Measurements from ENCODE around the gene ZNF407. TPM values are rescaled to one million over a fixed set of nuclear protein-coding genes. Genes with fewer than 3 reads are reported as not detected.

The ZNF407 gene
- total and polyA plus RNA-seq, 2 of the 13 experiments (the other 11 are each of a cell fraction or from before 2014, with no cell fraction given): 2.3 to 8.7 TPM

- in situ Hi-C loops (cut with HindIII; ENCODE audit: extremely low pct_ligation_motif_present, low pct_unique_long_range_greater_than_20kb) (no loop called here), intact Hi-C loops (cut with micrococcal nuclease; ENCODE audit: unreplicated experiment) (no loop called here)
- H3K36me3 ChIP-seq (replicated peaks in 1 of 2; ENCODE audit: control insufficient read depth in 1 of 2, insufficient read depth in 2 of 2, low read length in 2 of 2): no peaks in the 10 kb centered on the region
- peak overlapping the region in 2 of 3 experiments; percentile 39 to 40; a peak in 2 of 6 replicates for H3K4me3 ChIP-seq (replicated peaks in 1 of 3; ENCODE audit: insufficient read depth in 1 of 3, low read depth in 2 of 3, low read length in 3 of 3)
- no peaks in the 10 kb centered on the region for H3K9me3 ChIP-seq (ENCODE audit: low read length)
- 24% methylated on average over 5 of the region's 5 CpGs for WGBS (ENCODE audit: low lambda C conversion rate)
- peak; percentile 21 for FAIRE-seq
- BruUV-seq (replicated peaks): no TSS peak
- CTCF ChIA-PET (ENCODE audit: low intra/inter-chr PET ratio, low total read pairs): no interaction called here
- peak overlapping the region; percentile 81 for H3K4me2 ChIP-seq (ENCODE audit: low read depth, low read length)
- peak; percentile 49 for DNase-seq (ENCODE audit: low spot score)
- no peaks in the 10 kb centered on the region for H3K27me3 ChIP-seq (ENCODE audit: control insufficient read depth in 1 of 2, insufficient read depth in 2 of 2, low read length in 2 of 2)
- POLR2A ChIA-PET: interaction anchor here (0.6 to 1.0 kb wide), 2 partner anchors 10 kb away, joined by 3 to 4 read pairs; no protein-coding TSS in a partner anchor
- peak overlapping the region; percentile 11; the same call in 1 of the 2 replicates for H3K9ac ChIP-seq (ENCODE audit: insufficient read depth, low read depth, low read length)
- no peaks in the 10 kb centered on the region for H3K79me2 ChIP-seq (ENCODE audit: insufficient read depth, low read length)
- peak; percentile 95 for ATAC-seq
- H3K27ac ChIP-seq (ENCODE audit: extremely low read length, insufficient read depth, low read length): peak overlapping the region; percentile 75
- no peak overlapping the region for H2AFZ ChIP-seq (ENCODE audit: low read length)
- peaks cover 51% of the 10 kb centered on the region for H3K4me1 ChIP-seq (ENCODE audit: insufficient read depth, low read length)
- H4K20me1 ChIP-seq (ENCODE audit: insufficient read depth, low read length): no peaks in the 10 kb centered on the region
- TF ChIP-seq NCOA2 (CRISPR knock-in tag; IDR thresholded peaks at IDR 0.05): peak; percentile 50; the same call in 1 of the 2 replicates
- TF ChIP-seq RERE (CRISPR knock-in tag; IDR thresholded peaks at IDR 0.05; ENCODE audit: low read depth): no peak
- TF ChIP-seq THRA (CRISPR knock-in tag; IDR thresholded peaks at IDR 0.05; ENCODE audit: borderline replicate concordance): peak; percentile 62; the same call in 1 of the 2 replicates
- TF ChIP-seq NFIC (IDR thresholded peaks at IDR 0.05; ENCODE audit: low read length): peak; percentile 52; the same call in 1 of the 2 replicates
- no peak for TF ChIP-seq ZNF646 (CRISPR knock-in tag; IDR thresholded peaks at IDR 0.05)
- TF ChIP-seq SATB2 (CRISPR knock-in tag; IDR thresholded peaks at IDR 0.05): no peak
- TF ChIP-seq GPN1 (CRISPR knock-in tag; IDR thresholded peaks at IDR 0.05; ENCODE audit: borderline replicate concordance): no peak
- TF ChIP-seq YEATS4 (CRISPR knock-in tag; IDR thresholded peaks at IDR 0.05; ENCODE audit: borderline replicate concordance): no peak
- no peak for TF ChIP-seq TEAD3 (CRISPR knock-in tag; optimal IDR thresholded peaks at IDR 0.05; ENCODE audit: borderline replicate concordance)
These were observed 118.4 kb downstream of the ZNF407 start for GRCh38 chr18:74715865-74716712.
